ENCODE data around the gene FBXO27. TPM values are rescaled to one million over a fixed set of nuclear protein-coding genes. Genes with fewer than 3 reads are reported as not detected.

The FBXO27 gene, protein sequence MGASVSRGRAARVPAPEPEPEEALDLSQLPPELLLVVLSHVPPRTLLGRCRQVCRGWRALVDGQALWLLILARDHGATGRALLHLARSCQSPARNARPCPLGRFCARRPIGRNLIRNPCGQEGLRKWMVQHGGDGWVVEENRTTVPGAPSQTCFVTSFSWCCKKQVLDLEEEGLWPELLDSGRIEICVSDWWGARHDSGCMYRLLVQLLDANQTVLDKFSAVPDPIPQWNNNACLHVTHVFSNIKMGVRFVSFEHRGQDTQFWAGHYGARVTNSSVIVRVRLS
- total RNA-seq (under 1 TPM; 0.37 to 0.80 TPM), polyA plus RNA-seq (0.64 TPM)

DNA sequence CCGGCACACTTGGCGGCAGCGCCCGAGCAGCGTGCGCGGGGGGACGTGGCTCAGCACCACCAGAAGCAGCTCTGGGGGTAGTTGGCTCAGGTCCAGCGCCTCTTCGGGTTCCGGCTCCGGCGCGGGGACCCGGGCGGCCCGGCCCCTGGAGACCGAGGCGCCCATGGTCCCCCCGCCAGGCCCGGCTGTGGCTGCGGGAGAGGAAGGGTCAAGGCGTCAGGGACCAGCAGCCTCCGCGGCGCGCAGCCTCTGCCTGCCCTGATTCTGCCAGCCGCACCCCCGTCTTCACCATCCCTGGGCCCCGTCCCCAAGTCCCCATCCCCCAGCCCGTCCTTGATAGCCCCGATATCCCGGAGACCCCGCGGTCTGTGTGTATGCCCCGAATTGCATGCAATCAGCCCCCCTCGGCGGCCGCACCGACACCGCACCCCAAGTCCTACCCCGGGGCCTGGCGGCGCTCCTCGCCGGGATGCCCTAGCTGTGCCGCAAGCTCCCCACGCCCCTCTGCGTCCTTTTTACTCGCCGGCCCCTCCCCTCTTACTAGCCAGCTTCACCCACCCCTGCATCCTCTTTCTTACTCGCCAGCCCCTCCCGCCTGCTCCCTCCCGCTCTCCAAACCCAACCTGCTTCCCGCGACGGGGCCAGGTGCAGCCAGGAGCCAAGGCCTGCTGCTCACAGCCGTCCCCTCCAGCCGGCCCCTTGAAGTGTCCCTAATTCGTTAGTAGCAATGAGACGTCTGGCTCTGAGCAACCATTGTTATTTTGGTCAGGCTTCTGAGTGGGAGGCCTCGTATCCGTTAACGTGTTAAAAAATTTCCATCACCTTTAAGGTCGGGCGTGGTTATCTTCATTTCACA, at the start of gene FBXO27:
TSS of gene FBXO27 (minus strand) at position 487 of the 856 bp plus-strand sequence. CDS start at position 165, 322 bp downstream.
- peaks cover 8% of the 10 kb centered on the region for H3K4me1 ChIP-seq (ENCODE audit: insufficient read depth, low read length)
- POLR2A ChIA-PET, result no interaction called here
- Mint-ChIP-seq H3K4me1 (peaks cover 4 to 19% (median 7%) of the 10 kb centered on the region in 3 donors), H3K9me3 (no peaks in the 10 kb centered on the region), H3K27ac (peak within 1 kb of the TSS in 3 of 8 donors; percentile 17 to 68 (median 58)), H3K4me3 (peak within 1 kb of the TSS; percentile 73 to 90 (median 81)), H3K27me3 (peaks cover 0 to 24% of the 10 kb centered on the region in 2 donors), H3K36me3 (no peaks in the 10 kb centered on the region)
- peak within 1 kb of the TSS; percentile 44 for H3K4me3 ChIP-seq (ENCODE audit: low read length)
- DNase-seq, result no peak
- H3K36me3 ChIP-seq (ENCODE audit: insufficient read depth, low read length), result no peaks in the 10 kb centered on the region
- no peaks in the 10 kb centered on the region for H3K9me3 ChIP-seq (ENCODE audit: low read length)
- no peaks in the 10 kb centered on the region for H3K27me3 ChIP-seq (ENCODE audit: insufficient read depth, low read length, poor library complexity, severe bottlenecking)
- no peak within 1 kb of the TSS for H3K27ac ChIP-seq (ENCODE audit: low read depth, low read length)
- CTCF ChIA-PET, result no interaction called here

DNA sequence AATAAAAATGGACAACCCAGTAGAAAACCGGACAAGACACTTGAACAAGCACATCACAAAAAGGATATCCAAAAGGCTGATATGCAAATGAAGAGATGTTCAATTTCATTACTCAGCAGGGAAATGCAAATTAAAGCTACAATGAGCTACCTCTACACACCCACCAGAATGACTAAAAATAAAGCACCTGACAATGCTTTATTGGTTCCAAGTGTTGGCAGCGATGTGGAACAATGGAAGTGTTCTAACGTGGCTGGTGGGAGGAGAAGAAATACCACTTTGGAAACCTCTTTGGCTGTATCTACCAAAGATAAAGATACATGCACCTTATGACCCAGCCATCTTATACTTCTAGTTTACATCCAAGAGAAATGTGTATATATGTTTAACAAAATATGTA, 48.1 kb upstream of the FBXO27 start:
- Mint-ChIP-seq H3K4me3 (peak overlapping the region in 1 of 7 donors; percentile 36), H3K4me1 (peaks cover 17 to 26% (median 22%) of the 10 kb centered on the region in 3 donors), H3K27me3 (peaks cover 23 to 61% of the 10 kb centered on the region in 2 donors), H3K27ac (no peak overlapping the region), H3K36me3 (no peaks in the 10 kb centered on the region), H3K9me3 (no peaks in the 10 kb centered on the region)
- ChIA-PET CTCF (interaction anchor here (1.3 kb wide), 1 partner anchor 28 kb away, joined by 3 read pairs; no protein-coding TSS in a partner anchor), POLR2A (no interaction called here)
- no peaks in the 10 kb centered on the region for H3K9me3 ChIP-seq (ENCODE audit: low read length)
- peaks cover 12% of the 10 kb centered on the region for H3K4me1 ChIP-seq (ENCODE audit: insufficient read depth, low read length)
- H3K36me3 ChIP-seq (ENCODE audit: insufficient read depth, low read length), result no peaks in the 10 kb centered on the region
- H3K4me3 ChIP-seq (ENCODE audit: low read length), result no peak overlapping the region
- H3K27ac ChIP-seq (ENCODE audit: low read depth, low read length), result no peak overlapping the region
- no peak for DNase-seq
- peaks cover 24% of the 10 kb centered on the region for H3K27me3 ChIP-seq (ENCODE audit: insufficient read depth, low read length, poor library complexity, severe bottlenecking)

DNA sequence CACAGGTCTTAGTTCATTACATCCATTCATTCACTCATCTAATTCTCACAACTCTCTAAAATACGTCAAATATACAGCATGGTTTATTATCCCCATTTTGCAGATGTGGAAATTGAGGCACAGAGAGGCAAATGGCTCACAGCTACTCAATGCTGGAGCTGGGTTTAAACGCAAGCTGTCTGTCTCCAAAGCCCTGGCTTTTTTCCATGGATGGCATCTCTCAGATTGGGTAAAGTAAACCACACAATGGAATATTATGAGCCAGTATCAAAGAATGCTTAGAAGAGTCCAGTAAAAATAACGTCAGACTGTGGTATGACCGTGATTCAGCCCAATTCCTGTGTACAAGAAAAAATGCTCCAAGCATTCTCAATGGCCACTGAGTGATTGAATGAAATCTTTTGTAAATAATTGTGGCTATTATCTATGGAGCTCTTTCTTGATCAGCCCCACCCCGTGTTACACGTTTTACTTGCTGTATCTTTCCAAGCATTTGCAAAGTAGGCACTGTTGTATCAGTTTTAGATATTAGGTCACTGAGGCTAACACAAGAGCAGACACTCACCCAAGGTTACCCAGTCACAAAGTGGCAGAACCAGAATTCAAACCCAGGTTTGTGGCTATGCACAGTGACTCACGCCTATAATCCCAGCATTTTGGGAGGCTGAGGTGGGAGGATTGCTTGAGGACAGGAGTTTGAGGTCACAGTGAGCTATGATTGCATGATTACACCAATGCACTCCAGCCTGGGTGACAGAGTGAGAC, 46.3 kb upstream of the FBXO27 start:
- peak overlapping the region in 1 of 8 donors; percentile 20 for H3K27ac Mint-ChIP-seq

DNA sequence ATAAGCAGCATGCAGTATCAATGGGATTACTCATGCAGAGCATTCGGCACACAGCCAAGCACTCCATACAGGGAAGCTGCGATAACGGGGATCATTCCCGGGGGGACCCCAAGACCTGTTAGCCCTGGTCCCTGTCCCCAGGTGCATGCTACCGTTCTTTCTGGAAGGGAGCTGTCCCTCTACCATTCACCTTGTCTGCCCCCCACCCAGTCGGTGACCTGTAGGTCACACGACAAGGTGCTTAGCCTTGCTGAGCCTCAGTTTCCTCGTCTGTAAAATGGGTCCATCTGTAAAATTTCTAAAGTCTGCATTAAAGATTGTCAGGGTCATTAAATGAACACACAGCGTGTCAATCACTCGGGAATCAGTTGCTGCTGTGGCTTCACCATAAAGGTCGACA, 45.0 kb upstream of the FBXO27 start:
- no peaks in the 10 kb centered on the region for H3K9me3 ChIP-seq (ENCODE audit: low read length)
- H3K4me3 ChIP-seq (ENCODE audit: low read length), result no peak overlapping the region
- H3K36me3 Mint-ChIP-seq, result peaks cover 0 to 4% (median 0%) of the 10 kb centered on the region in 3 donors
- H3K4me1 ChIP-seq (ENCODE audit: insufficient read depth, low read length), result peaks cover 20% of the 10 kb centered on the region
- no peak for DNase-seq
- H3K27ac Mint-ChIP-seq, result peak overlapping the region in 3 of 8 donors; percentile 39 to 49 (median 47)
- no peaks in the 10 kb centered on the region for H3K9me3 Mint-ChIP-seq
- H3K27me3 ChIP-seq (ENCODE audit: insufficient read depth, low read length, poor library complexity, severe bottlenecking), result peaks cover 3% of the 10 kb centered on the region
- H3K4me3 Mint-ChIP-seq, result no peak overlapping the region
- no peaks in the 10 kb centered on the region for H3K36me3 ChIP-seq (ENCODE audit: insufficient read depth, low read length)
- H3K27me3 Mint-ChIP-seq, result peaks cover 7 to 35% of the 10 kb centered on the region in 2 donors
- no peak overlapping the region for H3K27ac ChIP-seq (ENCODE audit: low read depth, low read length)
- CTCF ChIA-PET, result no interaction called here
- H3K4me1 Mint-ChIP-seq, result peaks cover 19 to 25% (median 25%) of the 10 kb centered on the region in 3 donors
- POLR2A ChIA-PET, result no interaction called here

More for the DNA sequence above, 46.3 kb upstream of the FBXO27 start:
- no peaks in the 10 kb centered on the region for H3K36me3 ChIP-seq (ENCODE audit: insufficient read depth, low read length)
- no peaks in the 10 kb centered on the region for H3K9me3 Mint-ChIP-seq
- no peak overlapping the region for H3K4me3 Mint-ChIP-seq
- POLR2A ChIA-PET, result no interaction called here
- H3K27me3 Mint-ChIP-seq, result peaks cover 14 to 48% of the 10 kb centered on the region in 2 donors
- H3K4me1 ChIP-seq (ENCODE audit: insufficient read depth, low read length), result peaks cover 21% of the 10 kb centered on the region
- H3K4me1 Mint-ChIP-seq, result peaks cover 20 to 25% (median 24%) of the 10 kb centered on the region in 3 donors
- DNase-seq, result no peak
- H3K4me3 ChIP-seq (ENCODE audit: low read length), result no peak overlapping the region
- peaks cover 14% of the 10 kb centered on the region for H3K27me3 ChIP-seq (ENCODE audit: insufficient read depth, low read length, poor library complexity, severe bottlenecking)
- CTCF ChIA-PET, result interaction anchor here (1.3 kb wide), 1 partner anchor 32 kb away, joined by 3 read pairs; no protein-coding TSS in a partner anchor
- H3K36me3 Mint-ChIP-seq, result peaks cover 0 to 3% (median 0%) of the 10 kb centered on the region in 3 donors
- no peak overlapping the region for H3K27ac ChIP-seq (ENCODE audit: low read depth, low read length)
- H3K9me3 ChIP-seq (ENCODE audit: low read length), result no peaks in the 10 kb centered on the region

DNA sequence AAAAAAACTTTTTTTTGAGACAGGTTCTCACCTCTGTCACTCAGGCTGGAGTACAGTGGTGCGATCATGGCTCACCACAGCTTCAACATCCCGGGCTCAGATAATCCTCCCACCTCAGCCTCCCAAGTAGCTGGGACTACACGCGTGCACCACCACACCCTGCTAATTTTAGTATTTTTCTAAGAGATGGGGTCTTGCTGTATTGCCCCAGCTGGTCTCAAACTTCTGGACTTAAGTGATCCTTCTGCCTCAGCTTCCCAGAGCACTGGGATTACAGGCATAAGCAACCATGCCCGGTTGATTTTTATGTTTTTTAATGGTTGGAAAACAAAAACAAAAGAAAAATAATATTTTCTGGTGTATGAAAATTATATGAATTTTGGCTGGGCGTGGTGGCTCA, 42.6 kb upstream of the FBXO27 start:
- no peak for DNase-seq

DNA sequence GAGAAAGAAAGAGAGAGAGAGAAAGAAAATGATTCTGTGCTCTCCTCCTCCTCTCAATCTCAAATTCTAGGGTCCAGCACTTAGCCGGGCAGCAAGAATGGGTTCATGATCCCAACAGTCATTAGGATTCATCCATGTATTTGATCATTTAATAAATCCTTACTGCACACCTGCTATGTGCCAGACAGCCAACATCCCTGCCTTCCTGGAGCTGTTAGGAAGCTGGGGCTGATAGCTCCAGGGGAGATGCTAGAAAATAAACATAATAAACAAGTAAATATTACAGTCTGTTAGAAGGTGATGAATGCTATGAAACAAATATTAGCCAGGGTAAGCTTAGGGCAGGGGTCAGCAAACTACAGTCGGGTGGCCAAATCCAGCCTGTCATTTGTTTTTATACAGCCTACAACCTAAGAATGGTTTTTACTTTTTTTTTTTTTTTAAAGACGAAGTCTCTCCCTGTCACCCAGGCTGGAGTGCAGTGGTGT, 41.9 kb upstream of the FBXO27 start:
- Mint-ChIP-seq H3K4me1 (peaks cover 22 to 26% (median 26%) of the 10 kb centered on the region in 3 donors), H3K27ac (peak overlapping the region; percentile 87 to 99 (median 96))

More for the DNA sequence above, 42.6 kb upstream of the FBXO27 start:
- Histone ChIP-seq H3K4me1 (ENCODE audit: insufficient read depth, low read length) (peaks cover 20% of the 10 kb centered on the region), H3K27me3 (ENCODE audit: insufficient read depth, low read length, poor library complexity, severe bottlenecking) (no peaks in the 10 kb centered on the region), H3K36me3 (ENCODE audit: insufficient read depth, low read length) (no peaks in the 10 kb centered on the region), H3K27ac (ENCODE audit: low read depth, low read length) (no peak overlapping the region), H3K4me3 (ENCODE audit: low read length) (no peak overlapping the region), H3K9me3 (ENCODE audit: low read length) (no peaks in the 10 kb centered on the region)
- peaks cover 2 to 21% of the 10 kb centered on the region in 2 donors for H3K27me3 Mint-ChIP-seq
- peaks cover 0 to 4% (median 0%) of the 10 kb centered on the region in 3 donors for H3K36me3 Mint-ChIP-seq
- ChIA-PET POLR2A (no interaction called here), CTCF (no interaction called here)
- H3K4me3 Mint-ChIP-seq, result no peak overlapping the region
- H3K9me3 Mint-ChIP-seq, result no peaks in the 10 kb centered on the region
- H3K4me1 Mint-ChIP-seq, result peaks cover 22 to 26% (median 26%) of the 10 kb centered on the region in 3 donors
- peak overlapping the region in 7 of 8 donors; percentile 29 to 99 (median 96) for H3K27ac Mint-ChIP-seq

DNA sequence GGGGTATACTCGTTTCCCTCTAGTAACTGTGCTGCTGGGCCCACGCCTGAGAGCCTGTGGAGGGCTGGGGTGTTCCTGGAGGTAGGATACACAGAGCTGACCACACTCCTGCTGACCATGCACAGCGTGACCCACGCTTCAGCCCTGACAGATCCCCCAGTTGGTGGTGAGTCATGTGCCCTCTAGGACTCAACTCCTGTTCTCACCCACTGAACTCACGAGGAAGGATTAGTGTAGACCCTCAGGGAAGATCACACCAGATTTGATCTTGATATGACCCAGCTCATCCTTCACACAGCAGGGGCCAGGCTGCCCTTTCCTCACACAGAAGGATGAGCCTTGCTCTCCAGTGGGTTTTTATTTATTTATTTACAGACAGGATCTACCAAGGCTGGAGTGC, 38.5 kb upstream of the FBXO27 start:
- Histone ChIP-seq H3K27me3 (ENCODE audit: insufficient read depth, low read length, poor library complexity, severe bottlenecking) (no peaks in the 10 kb centered on the region), H3K4me3 (ENCODE audit: low read length) (no peak overlapping the region), H3K36me3 (ENCODE audit: insufficient read depth, low read length) (no peaks in the 10 kb centered on the region), H3K27ac (ENCODE audit: low read depth, low read length) (no peak overlapping the region), H3K4me1 (ENCODE audit: insufficient read depth, low read length) (peaks cover 20% of the 10 kb centered on the region), H3K9me3 (ENCODE audit: low read length) (no peaks in the 10 kb centered on the region)
- Mint-ChIP-seq H3K36me3 (peaks cover 0 to 4% (median 0%) of the 10 kb centered on the region in 3 donors), H3K4me3 (no peak overlapping the region), H3K4me1 (peaks cover 21 to 25% (median 25%) of the 10 kb centered on the region in 3 donors), H3K9me3 (peaks cover 0 to 2% (median 0%) of the 10 kb centered on the region in 5 donors), H3K27ac (peak overlapping the region in 5 of 8 donors; percentile 17 to 82 (median 70)), H3K27me3 (peaks cover 2 to 3% of the 10 kb centered on the region in 2 donors)
- ChIA-PET CTCF (no interaction called here), POLR2A (no interaction called here)
- no peak for DNase-seq

More for the DNA sequence above, 41.9 kb upstream of the FBXO27 start:
- peaks cover 20% of the 10 kb centered on the region for H3K4me1 ChIP-seq (ENCODE audit: insufficient read depth, low read length)
- CTCF ChIA-PET, result interaction anchor here (0.9 to 1.2 kb wide), 2 partner anchors 36 to 144 kb away, joined by 3 to 4 read pairs; partner anchors contain the start of genes MRPS12 and SARS2
- Mint-ChIP-seq H3K4me3 (no peak overlapping the region), H3K36me3 (peaks cover 0 to 4% (median 0%) of the 10 kb centered on the region in 3 donors), H3K9me3 (no peaks in the 10 kb centered on the region), H3K27me3 (peaks cover 2 to 17% of the 10 kb centered on the region in 2 donors)
- H3K27ac ChIP-seq (ENCODE audit: low read depth, low read length), result peak overlapping the region; percentile 6
- POLR2A ChIA-PET, result interaction anchor here (0.6 to 1.8 kb wide), 2 partner anchors 26 to 700 kb away, joined by 3 to 4 read pairs; partner anchors contain the start of gene PSMD8
- H3K36me3 ChIP-seq (ENCODE audit: insufficient read depth, low read length), result no peaks in the 10 kb centered on the region
- no peak for DNase-seq
- no peaks in the 10 kb centered on the region for H3K27me3 ChIP-seq (ENCODE audit: insufficient read depth, low read length, poor library complexity, severe bottlenecking)
- no peak overlapping the region for H3K4me3 ChIP-seq (ENCODE audit: low read length)
- H3K9me3 ChIP-seq (ENCODE audit: low read length), result no peaks in the 10 kb centered on the region

All from CD8-positive, alpha-beta memory T cell (primary cell).